Neural crest cell (in vitro differentiated cells): ENCODE measurements around the gene CDK9. TPM values are rescaled to one million over a fixed set of nuclear protein-coding genes. Genes with fewer than 3 reads are reported as not detected.

Experiments
- DNase-seq: peaks from one replicate; pipeline ENCODE4 v3.0.0; 2021; ENCODE audit warnings: low read depth, mixed read lengths, low spot score
- H3K27ac Mint-ChIP-seq: one replicate; pipeline ENCODE4 v1.8.0; 2021; ENCODE audit warnings: mild to moderate bottlenecking, mixed read lengths; ENCODE audit not compliant: unreplicated experiment
- H3K27me3 Mint-ChIP-seq: 2 replicates; pipeline ENCODE4 v1.8.0; 2021; ENCODE audit warnings: low read depth, mild to moderate bottlenecking, mixed read lengths
- H3K36me3 Mint-ChIP-seq: 2 replicates; pipeline ENCODE4 v1.8.0; 2021; ENCODE audit warnings: low read depth, mild to moderate bottlenecking, mixed read lengths
- H3K4me1 Mint-ChIP-seq: 2 replicates; pipeline ENCODE4 v1.8.0; 2021; ENCODE audit warnings: mixed read lengths
- H3K4me3 Mint-ChIP-seq: one replicate; pipeline ENCODE4 v1.8.0; 2021; ENCODE audit warnings: mild to moderate bottlenecking, mixed read lengths
- H3K9me3 Mint-ChIP-seq: 2 replicates; pipeline ENCODE4 v1.8.0; 2021; ENCODE audit warnings: mixed read lengths
- total RNA-seq: library from RNA; stranded (reverse); gene quantifications from 2 replicates; pipeline ENCODE4 v1.2.1, GENCODE V29; 2021
- TF ChIP-seq, protein P1 (sequence below): fragments of 200-600 bp; sonication (generic); conservative IDR thresholded peaks from 2 replicates; pipeline ENCODE4 v1.5.0; 2021; ENCODE audit warnings: antibody characterized with exemption, mild to moderate bottlenecking

The CDK9 gene
- total RNA-seq, 1 donor from 2014 or later: 84.8 TPM

DNA sequence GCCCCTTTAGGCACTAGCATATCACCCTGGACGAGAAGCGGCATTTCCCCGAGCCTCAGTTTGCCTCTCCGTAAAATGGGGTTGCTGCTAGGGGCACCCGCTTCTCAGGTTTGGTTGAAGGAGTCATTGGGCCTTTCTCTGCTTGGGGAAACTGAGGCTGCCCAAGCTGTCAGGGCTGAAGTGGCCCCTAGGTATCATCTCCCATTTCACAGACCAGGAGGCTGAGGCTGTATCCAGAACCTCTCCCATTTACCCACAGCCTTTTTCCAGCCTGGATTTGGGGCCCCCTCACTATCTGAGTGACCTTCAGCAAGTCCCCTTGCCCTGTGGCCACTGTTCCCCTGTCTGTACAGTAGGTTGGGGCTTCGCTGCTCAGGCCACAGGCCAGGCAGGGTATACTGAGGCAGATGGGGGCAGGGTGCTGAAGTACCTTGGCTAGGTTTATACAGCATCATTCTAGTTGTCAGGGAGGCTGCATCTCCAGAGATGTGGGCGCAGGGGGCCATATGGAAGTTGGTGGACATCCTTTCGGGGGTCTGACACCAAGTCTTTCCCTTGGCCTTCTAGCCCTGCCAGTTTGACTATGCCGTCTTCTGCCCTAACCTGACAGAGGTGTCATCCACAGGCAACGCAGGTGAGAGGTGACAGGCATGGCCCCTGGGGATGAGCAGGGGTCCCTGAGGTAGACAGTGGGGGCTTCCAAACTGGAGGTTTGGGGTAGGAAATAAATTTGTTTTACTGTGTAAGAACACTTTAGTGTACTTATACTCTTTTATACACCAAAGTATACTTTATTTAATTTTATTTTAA is 24.7 kb downstream of the CDK9 start:
- peaks cover 5% of the 10 kb centered on the region for H3K36me3 Mint-ChIP-seq
- no peaks in the 10 kb centered on the region for H3K27me3 Mint-ChIP-seq
- no peak overlapping the region for H3K4me3 Mint-ChIP-seq
- H3K4me1 Mint-ChIP-seq: peaks cover 9% of the 10 kb centered on the region
- no peak overlapping the region for H3K27ac Mint-ChIP-seq
- H3K9me3 Mint-ChIP-seq: no peaks in the 10 kb centered on the region
- no peak for DNase-seq
- TF ChIP-seq, protein P1, sequence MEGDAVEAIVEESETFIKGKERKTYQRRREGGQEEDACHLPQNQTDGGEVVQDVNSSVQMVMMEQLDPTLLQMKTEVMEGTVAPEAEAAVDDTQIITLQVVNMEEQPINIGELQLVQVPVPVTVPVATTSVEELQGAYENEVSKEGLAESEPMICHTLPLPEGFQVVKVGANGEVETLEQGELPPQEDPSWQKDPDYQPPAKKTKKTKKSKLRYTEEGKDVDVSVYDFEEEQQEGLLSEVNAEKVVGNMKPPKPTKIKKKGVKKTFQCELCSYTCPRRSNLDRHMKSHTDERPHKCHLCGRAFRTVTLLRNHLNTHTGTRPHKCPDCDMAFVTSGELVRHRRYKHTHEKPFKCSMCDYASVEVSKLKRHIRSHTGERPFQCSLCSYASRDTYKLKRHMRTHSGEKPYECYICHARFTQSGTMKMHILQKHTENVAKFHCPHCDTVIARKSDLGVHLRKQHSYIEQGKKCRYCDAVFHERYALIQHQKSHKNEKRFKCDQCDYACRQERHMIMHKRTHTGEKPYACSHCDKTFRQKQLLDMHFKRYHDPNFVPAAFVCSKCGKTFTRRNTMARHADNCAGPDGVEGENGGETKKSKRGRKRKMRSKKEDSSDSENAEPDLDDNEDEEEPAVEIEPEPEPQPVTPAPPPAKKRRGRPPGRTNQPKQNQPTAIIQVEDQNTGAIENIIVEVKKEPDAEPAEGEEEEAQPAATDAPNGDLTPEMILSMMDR: no peak

DNA sequence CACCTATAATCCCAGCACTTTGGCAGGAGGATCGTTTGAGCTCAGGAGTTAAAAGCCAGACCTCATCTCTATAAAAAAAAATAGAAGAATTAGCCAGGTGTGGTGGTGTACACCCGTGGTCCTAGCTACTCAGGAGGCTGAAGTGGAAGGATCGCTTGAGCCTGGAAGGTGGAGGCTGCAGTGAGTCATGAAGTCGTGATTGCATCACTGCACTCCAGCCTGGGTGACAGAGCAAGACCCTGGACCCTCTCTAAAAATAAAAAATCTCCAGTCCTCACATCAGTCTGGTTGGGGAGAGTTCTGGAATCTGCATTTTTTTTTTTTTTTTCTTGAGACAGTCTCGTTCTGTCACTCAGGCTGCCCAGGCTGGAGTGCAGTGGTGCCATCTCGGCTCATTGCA is 26.2 kb downstream of the CDK9 start:
- Mint-ChIP-seq H3K27me3 (no peaks in the 10 kb centered on the region), H3K4me1 (peaks cover 9% of the 10 kb centered on the region), H3K36me3 (no peaks in the 10 kb centered on the region), H3K4me3 (no peak overlapping the region), H3K9me3 (no peaks in the 10 kb centered on the region), H3K27ac (no peak overlapping the region)
- no peak for DNase-seq
- TF ChIP-seq, protein P1: no peak

DNA sequence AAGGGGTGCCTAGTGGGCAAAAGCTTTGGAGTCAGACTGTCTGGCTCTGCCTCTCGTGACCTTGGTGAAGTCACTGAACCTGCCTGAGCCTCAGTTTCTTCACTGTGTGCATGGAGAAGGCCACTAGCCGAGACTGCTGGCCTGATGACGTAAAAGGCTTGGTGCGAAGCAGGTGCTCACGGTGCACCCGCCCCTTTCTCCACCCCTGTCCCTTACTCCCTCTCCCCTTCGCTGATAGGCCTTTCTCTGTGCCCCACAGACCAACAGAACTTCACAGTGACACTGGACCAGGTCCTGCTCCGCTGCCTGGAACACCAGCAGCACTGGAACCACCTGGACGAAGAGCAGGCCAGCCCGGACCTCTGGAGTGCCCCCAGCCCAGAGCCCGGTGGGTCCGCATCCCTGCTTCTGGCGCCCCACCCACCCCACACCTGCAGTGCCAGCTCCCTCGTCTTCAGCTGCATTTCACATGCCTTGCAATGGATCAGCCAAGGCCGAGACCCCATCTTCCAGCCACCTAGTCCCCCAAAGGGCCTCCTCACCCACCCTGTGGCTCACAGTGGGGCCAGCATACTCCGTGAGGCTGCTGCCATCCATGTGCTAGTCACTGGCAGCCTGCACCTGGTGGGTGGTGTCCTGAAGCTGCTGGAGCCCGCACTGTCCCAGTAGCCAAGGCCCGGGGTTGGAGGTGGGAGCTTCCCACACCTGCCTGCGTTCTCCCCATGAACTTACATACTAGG is 27.3 kb downstream of the CDK9 start:
- DNase-seq: no peak
- peaks cover 12% of the 10 kb centered on the region for H3K4me1 Mint-ChIP-seq

DNA sequence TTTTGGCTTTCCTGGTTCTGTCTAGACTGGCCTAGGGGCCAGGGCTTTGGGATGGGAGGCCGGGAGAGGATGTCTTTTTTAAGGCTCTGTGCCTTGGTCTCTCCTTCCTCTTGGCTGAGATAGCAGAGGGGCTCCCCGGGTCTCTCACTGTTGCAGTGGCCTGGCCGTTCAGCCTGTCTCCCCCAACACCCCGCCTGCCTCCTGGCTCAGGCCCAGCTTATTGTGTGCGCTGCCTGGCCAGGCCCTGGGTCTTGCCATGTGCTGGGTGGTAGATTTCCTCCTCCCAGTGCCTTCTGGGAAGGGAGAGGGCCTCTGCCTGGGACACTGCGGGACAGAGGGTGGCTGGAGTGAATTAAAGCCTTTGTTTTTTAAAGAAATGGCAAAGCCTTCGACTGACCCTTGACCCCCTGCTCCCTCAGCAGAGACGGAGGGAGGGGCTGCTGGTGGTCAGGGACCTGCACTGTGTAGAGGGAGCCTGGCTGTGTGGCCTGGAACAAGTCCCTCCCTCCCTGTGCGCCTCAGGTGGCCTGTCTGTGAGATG is 27.9 kb downstream of the CDK9 start:
- Mint-ChIP-seq H3K36me3 (no peaks in the 10 kb centered on the region), H3K27ac (no peak overlapping the region), H3K9me3 (no peaks in the 10 kb centered on the region), H3K4me1 (peaks cover 12% of the 10 kb centered on the region), H3K27me3 (no peaks in the 10 kb centered on the region), H3K4me3 (peak overlapping the region; percentile 56)
- TF ChIP-seq, protein P1: no peak
- DNase-seq: peak; percentile 47

More for the DNA sequence above, 27.3 kb downstream of the CDK9 start:
- TF ChIP-seq, protein P1: no peak
- no peaks in the 10 kb centered on the region for H3K36me3 Mint-ChIP-seq
- no peak overlapping the region for H3K27ac Mint-ChIP-seq
- no peak overlapping the region for H3K4me3 Mint-ChIP-seq
- H3K27me3 Mint-ChIP-seq: no peaks in the 10 kb centered on the region
- no peaks in the 10 kb centered on the region for H3K9me3 Mint-ChIP-seq

DNA sequence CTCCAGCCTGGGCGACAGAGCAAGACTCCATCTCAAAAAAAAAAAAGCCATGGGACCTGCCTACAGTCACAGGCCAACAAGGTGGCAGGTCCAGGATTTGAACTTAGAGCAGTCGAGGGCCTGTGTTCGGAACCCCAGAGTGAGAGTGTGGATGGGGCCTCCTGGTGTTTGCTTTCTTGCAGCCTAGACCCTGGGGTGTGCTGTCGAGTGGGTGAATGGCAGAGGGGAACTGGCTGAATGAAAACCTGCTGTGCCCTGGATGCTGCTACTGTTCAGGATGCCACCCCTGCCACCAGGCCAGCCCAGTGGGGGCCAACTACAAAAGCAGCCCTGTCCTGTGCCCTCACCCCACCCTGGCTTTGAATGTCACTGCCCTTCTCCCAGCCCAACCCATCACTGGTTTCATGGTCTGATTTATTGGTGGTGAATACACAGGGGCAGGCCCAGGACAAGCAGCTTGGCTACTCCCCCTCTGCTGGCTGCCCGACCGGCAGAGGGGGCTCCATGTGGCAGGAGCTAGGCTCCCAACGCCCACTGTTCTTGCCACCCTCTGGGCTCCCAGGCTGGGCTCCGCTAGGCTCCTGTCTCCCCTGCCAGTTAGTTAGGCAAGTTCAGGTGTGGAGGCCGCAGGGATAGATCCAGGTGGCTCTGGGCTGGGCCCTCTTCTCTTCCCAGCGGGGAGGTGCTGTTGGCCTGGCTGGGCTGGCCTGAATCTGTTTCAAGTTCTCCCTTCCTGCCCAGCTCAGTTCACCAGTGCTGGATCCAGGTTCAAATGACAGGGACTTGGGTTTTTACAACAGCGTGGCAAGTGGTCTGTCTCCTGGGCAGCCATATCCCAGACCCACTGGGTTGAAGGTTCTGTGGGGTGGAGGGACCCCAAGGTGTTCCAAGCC is 29.0 kb downstream of the CDK9 start:
- H3K27me3 Mint-ChIP-seq: no peaks in the 10 kb centered on the region
- TF ChIP-seq, protein P1: no peak
- no peak overlapping the region for H3K4me3 Mint-ChIP-seq
- no peaks in the 10 kb centered on the region for H3K36me3 Mint-ChIP-seq
- no peaks in the 10 kb centered on the region for H3K9me3 Mint-ChIP-seq
- DNase-seq: no peak
- peak overlapping the region; percentile 50 for H3K27ac Mint-ChIP-seq
- H3K4me1 Mint-ChIP-seq: peaks cover 12% of the 10 kb centered on the region
